GM18526 (cell line): Measurements from ENCODE around the gene SH3PXD2A.

Experiments used
- POLR2A ChIP-seq: IDR thresholded peaks from 3 replicates; pipeline ENCODE4 v1.6.1; 2011; ENCODE audit not compliant: insufficient read length; ENCODE audit errors: extremely low read depth

The SH3PXD2A gene

GRCh38 chr10:103748020-103748419 lies 107.4 kb downstream of the SH3PXD2A start:
- no peak for TF ChIP-seq POLR2A

GRCh38 chr10:103747193-103747865 lies 108.0 kb downstream of the SH3PXD2A start:
- TF ChIP-seq POLR2A, result no peak

- TF ChIP-seq POLR2A, result no peak
These were observed 108.8 kb downstream of the SH3PXD2A start for GRCh38 chr10:103746598-103746997.

- no peak for TF ChIP-seq POLR2A
These were observed 109.8 kb downstream of the SH3PXD2A start for GRCh38 chr10:103745341-103746247.

GRCh38 chr10:103742824-103743223 lies 112.6 kb downstream of the SH3PXD2A start:
- TF ChIP-seq POLR2A, result no peak

- TF ChIP-seq POLR2A, result no peak
These were observed 114.8 kb downstream of the SH3PXD2A start for GRCh38 chr10:103740611-103741010.

GRCh38 chr10:103739039-103739764 lies 116.2 kb downstream of the SH3PXD2A start:
- TF ChIP-seq POLR2A, result no peak

- no peak for TF ChIP-seq POLR2A
These were observed 117.5 kb downstream of the SH3PXD2A start for GRCh38 chr10:103737735-103738367.

GRCh38 chr10:103736763-103737162 lies 118.6 kb downstream of the SH3PXD2A start:
- TF ChIP-seq POLR2A, result no peak

- no peak for TF ChIP-seq POLR2A
These were observed 119.3 kb downstream of the SH3PXD2A start for GRCh38 chr10:103736044-103736443.

- no peak for TF ChIP-seq POLR2A
These were observed 120.6 kb downstream of the SH3PXD2A start for GRCh38 chr10:103734731-103735130.

GRCh38 chr10:103733045-103733419 lies 122.3 kb downstream of the SH3PXD2A start:
- TF ChIP-seq POLR2A, result no peak

GRCh38 chr10:103732339-103733044 lies 122.9 kb downstream of the SH3PXD2A start:
- no peak for TF ChIP-seq POLR2A

- TF ChIP-seq POLR2A, result no peak
These were observed 123.6 kb downstream of the SH3PXD2A start for GRCh38 chr10:103731609-103732270.

- no peak for TF ChIP-seq POLR2A
These were observed 125.5 kb downstream of the SH3PXD2A start for GRCh38 chr10:103729851-103730250.
